ENCODE measurements around the gene ERCC6L. TPM values are rescaled to one million over a fixed set of nuclear protein-coding genes. Genes with fewer than 3 reads are reported as not detected.
"Not testable (repeated sequence)": the region's sequence is repeated elsewhere in the genome, so short reads cannot be mapped to it uniquely, and the experiment has no call there.

ERCC6L gene
- total RNA-seq, 1 donor from 2014 or later = not detected

DNA sequence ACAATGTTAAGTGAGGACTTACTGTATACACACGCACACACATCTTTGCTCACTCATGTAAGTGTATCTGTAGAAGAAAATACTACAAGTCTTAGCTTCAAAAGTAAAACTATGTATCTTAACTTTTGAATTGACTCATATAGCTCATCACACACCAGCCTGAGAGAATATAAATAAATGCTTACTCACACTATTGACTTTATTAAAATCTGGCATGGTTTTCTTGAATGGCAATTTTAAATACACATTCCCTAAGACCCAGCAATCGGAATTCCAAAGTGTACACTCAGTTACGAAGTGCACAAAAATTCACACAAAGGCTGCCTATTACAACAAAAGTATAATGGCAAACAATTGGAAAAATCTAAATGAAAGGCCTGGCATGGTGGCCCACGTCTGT lies 2.0 kb downstream of the ERCC6L start:
- Histone ChIP-seq H3K9me3 (replicated peaks) (no peaks in the 10 kb centered on the region), H3K36me3 (no peaks in the 10 kb centered on the region), H3K27me3 (ENCODE audit: low read depth) (no peaks in the 10 kb centered on the region), H3K27ac (replicated peaks) (no peak overlapping the region), H3K4me1 (peaks cover 3% of the 10 kb centered on the region), H3K4me3 (no peak overlapping the region)
- no peak for DNase-seq
- intact Hi-C loops (cut with micrococcal nuclease) = no loop called here
- no peak for TF ChIP-seq CTCF (IDR thresholded peaks at IDR 0.05; ENCODE audit: borderline replicate concordance)

DNA sequence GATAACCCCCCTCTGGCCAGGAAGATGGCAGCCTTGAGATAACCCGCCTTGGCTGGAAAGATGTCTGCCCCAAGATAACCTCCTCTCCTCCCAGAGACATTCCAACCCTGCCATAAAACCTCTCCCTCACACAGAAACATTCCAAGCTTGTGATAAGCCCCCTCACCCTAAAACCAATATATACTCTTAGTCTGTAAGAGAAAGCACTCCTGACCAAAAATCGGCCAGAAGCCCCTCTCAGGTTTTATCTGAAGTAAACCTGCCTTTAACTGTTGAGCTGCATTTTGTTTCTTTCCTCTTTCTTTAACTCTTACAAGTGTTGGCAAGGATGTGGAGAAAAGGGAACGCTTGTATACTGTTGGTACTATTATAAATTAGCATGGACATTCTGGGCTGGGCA lies 8.5 kb downstream of the ERCC6L start:
- TF ChIP-seq CTCF (IDR thresholded peaks at IDR 0.05; ENCODE audit: borderline replicate concordance) = no peak
- Histone ChIP-seq H3K27me3 (ENCODE audit: low read depth) (no peaks in the 10 kb centered on the region), H3K4me1 (no peaks in the 10 kb centered on the region), H3K27ac (replicated peaks) (no peak overlapping the region), H3K9me3 (replicated peaks) (no peaks in the 10 kb centered on the region), H3K4me3 (no peak overlapping the region), H3K36me3 (no peaks in the 10 kb centered on the region)
- intact Hi-C loops (cut with micrococcal nuclease) = no loop called here
- no peak for DNase-seq

DNA sequence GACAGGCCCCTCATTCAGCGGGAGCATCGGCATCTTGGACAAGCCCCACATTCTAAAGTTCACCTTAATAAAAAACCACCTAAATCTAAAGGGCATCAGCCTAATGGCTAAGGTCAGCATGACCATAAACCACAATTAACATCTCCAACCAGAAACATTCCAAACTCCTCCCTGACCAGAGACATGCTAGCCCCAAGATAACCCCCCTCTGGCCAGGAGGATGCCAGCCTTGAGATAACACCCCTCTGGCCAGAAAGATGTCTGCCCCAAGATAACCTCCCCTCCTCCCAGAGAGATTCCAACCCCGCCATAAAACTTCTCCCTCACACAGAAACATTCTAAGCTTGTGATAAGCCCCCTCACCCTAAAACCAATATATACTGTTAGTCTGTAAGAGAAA lies 18.5 kb downstream of the ERCC6L start:
- DNase-seq; H3K27ac ChIP-seq (replicated peaks); H3K9me3 ChIP-seq (replicated peaks); H3K27me3 ChIP-seq (ENCODE audit: low read depth); H3K36me3 ChIP-seq; H3K4me3 ChIP-seq; H3K4me1 ChIP-seq; intact Hi-C loops (cut with micrococcal nuclease): not testable (repeated sequence)

- no peak for TF ChIP-seq CTCF (IDR thresholded peaks at IDR 0.05; ENCODE audit: borderline replicate concordance)
- Histone ChIP-seq H3K4me1 (no peaks in the 10 kb centered on the region), H3K27me3 (ENCODE audit: low read depth) (no peaks in the 10 kb centered on the region), H3K9me3 (replicated peaks) (no peaks in the 10 kb centered on the region), H3K27ac (replicated peaks) (no peak overlapping the region), H3K36me3 (no peaks in the 10 kb centered on the region), H3K4me3 (no peak overlapping the region)
- DNase-seq = no peak
- intact Hi-C loops (cut with micrococcal nuclease) = no loop called here
Observed at GRCh38 chrX:72216973-72217372, 21.9 kb downstream of the ERCC6L start.

DNA sequence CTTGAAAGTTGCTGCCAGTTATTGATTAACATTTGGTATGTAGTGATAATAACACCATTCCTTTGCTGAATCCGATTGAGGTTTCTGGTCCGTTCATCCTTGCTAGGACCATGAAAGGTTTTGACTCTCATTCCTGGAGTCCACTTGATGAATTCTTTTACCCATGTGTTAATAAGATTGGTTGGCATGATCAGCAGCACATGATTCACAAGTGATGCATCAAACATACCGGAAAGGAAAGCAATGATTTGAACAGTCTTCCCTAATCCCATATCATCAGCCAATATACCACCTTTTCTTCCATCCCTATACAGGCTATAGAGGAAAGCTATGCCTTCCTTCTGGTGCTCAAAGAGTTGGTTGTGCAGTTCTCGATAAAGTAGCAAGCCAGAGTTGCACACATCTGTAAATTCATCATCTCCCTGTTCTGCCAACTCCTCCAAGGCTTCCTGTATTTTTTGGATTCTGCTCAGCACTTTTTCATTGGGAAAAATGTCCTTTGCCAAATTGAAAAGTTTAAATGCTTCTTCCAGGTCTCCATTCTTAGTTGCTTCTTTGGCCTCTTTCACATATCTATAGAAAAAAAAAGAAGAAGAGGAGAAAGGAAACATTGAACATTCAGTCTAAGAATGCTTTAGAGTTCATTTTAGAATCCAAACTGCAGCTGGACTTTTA lies 30.6 kb downstream of the ERCC6L start:
- H3K27me3 ChIP-seq (ENCODE audit: low read depth) = no peaks in the 10 kb centered on the region
- no peaks in the 10 kb centered on the region for H3K4me1 ChIP-seq
- no peaks in the 10 kb centered on the region for H3K36me3 ChIP-seq
- TF ChIP-seq CTCF (IDR thresholded peaks at IDR 0.05; ENCODE audit: borderline replicate concordance) = no peak
- no peak overlapping the region for H3K4me3 ChIP-seq
- intact Hi-C loops (cut with micrococcal nuclease) = no loop called here
- DNase-seq = no peak
- no peaks in the 10 kb centered on the region for H3K9me3 ChIP-seq (replicated peaks)
- H3K27ac ChIP-seq (replicated peaks) = no peak overlapping the region

DNA sequence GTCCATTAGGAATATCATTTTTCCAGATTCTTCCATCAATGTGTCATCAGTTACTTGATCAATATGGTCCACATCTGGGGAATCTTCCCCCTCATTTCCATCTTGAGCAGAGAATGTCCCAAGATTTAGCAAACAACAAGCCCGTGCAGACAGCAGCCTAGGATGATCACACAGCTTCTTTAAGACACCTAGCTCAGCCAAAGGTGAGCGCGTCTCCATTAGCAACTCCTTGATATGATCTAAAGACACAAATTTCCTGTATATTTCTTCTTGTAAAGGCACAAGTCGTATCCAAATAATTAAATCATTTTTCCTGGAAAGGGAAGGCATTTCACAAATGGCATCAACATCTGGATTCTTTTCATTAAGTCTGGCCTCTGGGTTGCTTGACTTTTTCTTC lies 31.5 kb downstream of the ERCC6L start:
- Histone ChIP-seq H3K27ac (replicated peaks) (no peak overlapping the region), H3K4me1 (no peaks in the 10 kb centered on the region), H3K9me3 (replicated peaks) (no peaks in the 10 kb centered on the region), H3K4me3 (no peak overlapping the region), H3K36me3 (no peaks in the 10 kb centered on the region), H3K27me3 (ENCODE audit: low read depth) (no peaks in the 10 kb centered on the region)
- intact Hi-C loops (cut with micrococcal nuclease) = no loop called here
- no peak for DNase-seq
- no peak for TF ChIP-seq CTCF (IDR thresholded peaks at IDR 0.05; ENCODE audit: borderline replicate concordance)
